K562 (cell line): ENCODE data around the gene NACA2. TPM values are rescaled to one million over a fixed set of nuclear protein-coding genes. Genes with fewer than 3 reads are reported as not detected.

Source experiments
- ATAC-seq: fragments of 200-7000 bp; cut with Tn5 transposase; 3 replicates; pipeline ENCODE4 v1.9.1; 2020; ENCODE audit warnings: moderate library complexity
- BruUV-seq: library from RNA; stranded (reverse); fragments of 400-500 nt; replicated peaks from 2 replicates; lab custom pipeline; 2021; lab: Mats Ljungman, UMichigan
- CTCF ChIA-PET: fragments of 300-600 bp; formaldehyde crosslinking; extraction: SDS; loops from one replicate; lab custom pipeline; 2021; ENCODE audit warnings: low intra/inter-chr PET ratio; lab: Yijun Ruan, JAX
- POLR2A ChIA-PET: fragments of 300-600, 350-650 bp; sonication (Branson Sonifier 250); formaldehyde crosslinking; extraction: SDS; loops from one replicate; lab custom pipeline; 2021; ENCODE audit warnings: antibody characterized with exemption, inconsistent platforms; lab: Yijun Ruan, JAX
- DNase-seq, 4 experiments: peaks; one replicate each; pipeline versions ENCODE4 v3.0.0 to v3.0.0-alpha.2; 2011 to 2018; ENCODE audit warnings: low spot score in 3 of 4, mixed read lengths in 3 of 4; ENCODE audit errors: extremely low read depth in 1 of 4
- FAIRE-seq: peaks from 2 replicates; lab custom pipeline; 2011; peaks lifted over from hg19 to GRCh38; lab: Jason Lieb, UNC
- H2AFZ ChIP-seq: 2 replicates; pipeline ENCODE4 v1.6.0; 2011; ENCODE audit warnings: low read depth, low read length, control low read depth, inconsistent platforms
- H3K27ac ChIP-seq: fragments of 200-600 bp; 3 replicates; pipeline ENCODE4 v1.8.0; 2011; ENCODE audit warnings: low read depth, mild to moderate bottlenecking, control low read depth, inconsistent platforms, low read length, moderate library complexity, mixed read lengths; ENCODE audit errors: extremely low read depth
- H3K27me3 ChIP-seq, 2 experiments: fragments of 300-600 bp in 1 of 2; 2 replicates in 1 of 2; 3 replicates in 1 of 2; pipeline versions ENCODE4 v1.6.0 to v1.8.0; 2011; ENCODE audit warnings: inconsistent platforms in 2 of 2, low read length in 2 of 2, mild to moderate bottlenecking in 1 of 2, mixed read lengths in 1 of 2, moderate library complexity in 1 of 2; ENCODE audit not compliant: control insufficient read depth in 2 of 2, insufficient read depth in 2 of 2
- H3K36me3 ChIP-seq: fragments of 300-600 bp; 3 replicates; pipeline ENCODE4 v1.8.0; 2011; ENCODE audit warnings: mild to moderate bottlenecking, low read length, inconsistent platforms; ENCODE audit not compliant: control insufficient read depth, insufficient read depth
- H3K4me1 ChIP-seq, 2 experiments: fragments of 200-600 bp in 1 of 2; replicated peaks in 1 of 2; 2 replicates in 1 of 2; 3 replicates in 1 of 2; pipeline versions ENCODE4 v1.5.1 to v1.8.0; 2011; ENCODE audit warnings: inconsistent platforms in 2 of 2, low read length in 2 of 2, mild to moderate bottlenecking in 1 of 2, mixed read lengths in 1 of 2, moderate library complexity in 1 of 2; ENCODE audit not compliant: control insufficient read depth in 2 of 2, insufficient read depth in 2 of 2
- H3K4me2 ChIP-seq: 2 replicates; pipeline ENCODE4 v1.6.1; 2011; ENCODE audit warnings: low read length, control low read depth, inconsistent platforms, mixed read lengths; ENCODE audit not compliant: insufficient read depth
- H3K4me3 ChIP-seq: fragments of 200-600 bp; sonication (generic), shearing (Covaris generic); 2 replicates; pipeline ENCODE4 v1.5.1; 2016; ENCODE audit warnings: control low read depth, inconsistent platforms
- H3K79me2 ChIP-seq: fragments of 200-600 bp; 3 replicates; pipeline ENCODE4 v1.8.0; 2011; ENCODE audit warnings: low read length, inconsistent platforms; ENCODE audit not compliant: control insufficient read depth, insufficient read depth
- H3K9ac ChIP-seq, 2 experiments: 2 replicates each; pipeline versions ENCODE4 v1.6.0 to v1.6.1; 2011; ENCODE audit warnings: low read depth in 2 of 2, low read length in 2 of 2, control low read depth in 1 of 2, inconsistent platforms in 1 of 2, mild to moderate bottlenecking in 1 of 2, mixed read lengths in 1 of 2; ENCODE audit not compliant: insufficient read depth in 1 of 2
- H3K9me1 ChIP-seq: one replicate; pipeline ENCODE4 v1.6.0; 2011; ENCODE audit warnings: inconsistent platforms, mild to moderate bottlenecking, low read length, moderate library complexity; ENCODE audit not compliant: control insufficient read depth, insufficient read depth
- H3K9me3 ChIP-seq: replicated peaks from 2 replicates; pipeline ENCODE4 v1.5.1; 2011; ENCODE audit warnings: low read depth, low read length, inconsistent platforms; ENCODE audit not compliant: control insufficient read depth, insufficient read depth
- H4K20me1 ChIP-seq: replicated peaks from 2 replicates; pipeline ENCODE4 v1.6.1; 2011; ENCODE audit warnings: low read length, inconsistent platforms, mixed read lengths; ENCODE audit not compliant: control insufficient read depth, insufficient read depth
- EWSR1 ChIP-seq: fragments of 450-650 bp; IDR thresholded peaks from 2 replicates; pipeline ENCODE4 v1.6.1; 2018; ENCODE audit warnings: borderline replicate concordance, mild to moderate bottlenecking, low read depth, moderate library complexity; ENCODE audit not compliant: partially characterized antibody
- ZBTB2 ChIP-seq: fragments of 450-650 bp; IDR thresholded peaks from 2 replicates; pipeline ENCODE4 v1.6.1; 2016; ENCODE audit warnings: antibody characterized with exemption
- WGBS: fragments of 100-300 bp; shearing (Covaris generic); methylation state at CpG from one replicate; pipeline ENCODE4 v1.1.6; 2016; ENCODE audit warnings: low coverage, mixed read lengths; ENCODE audit not compliant: insufficient coverage; ENCODE audit errors: missing lambda C conversion rate; 5-methylcytosine and 5-hydroxymethylcytosine counted together
- in situ Hi-C: fragments of 300-500 bp; cut with MboI; formaldehyde crosslinking; loops from 4 replicates; pipeline ENCODE4 v1.15.0; 2018; ENCODE audit warnings: inconsistent platforms, mixed read lengths
- intact Hi-C: fragments of 100-400 bp; cut with micrococcal nuclease; formaldehyde crosslinking; loops from 2 replicates; pipeline ENCODE4 v1.14.2; 2022
- polyA plus RNA-seq, 8 experiments: library from polyadenylated mRNA; depleted of rRNA in 4 of 8; stranded (reverse) in 5 of 8; unstranded in 3 of 8; fragments of >200 nt; fragmentation: Nextera tagmentation in 2 of 8; fragmentation: Illumina TruSeq in 1 of 8; extraction: Ambion mirVana in 2 of 8; extraction: Trizol in 1 of 8; gene quantifications; 2 replicates each; pipeline versions ENCODE4 v1.2.1 to v1.2.3, GENCODE V29; 2011 to 2014; ENCODE audit warnings: inconsistent platforms in 1 of 8, missing spikeins in 1 of 8
- total RNA-seq, 7 experiments: library from RNA; depleted of rRNA in 6 of 7; stranded (reverse); fragments of >200 nt in 6 of 7; fragmentation: Illumina TruSeq in 2 of 7; extraction: Trizol in 2 of 7; gene quantifications; 2 replicates each; pipeline versions ENCODE4 v1.2.1 to v1.2.3, GENCODE V29; 2011 to 2021; ENCODE audit warnings: low replicate concordance in 1 of 7
- TF ChIP-seq, protein P1 (sequence below), 3 experiments: fragments of 200-800 bp in 1 of 3; fragments of 250-450 bp in 1 of 3; fragments of 450-650 bp in 1 of 3; sonication (Bioruptor Pico) in 1 of 3; sonication (Bioruptor generic) in 1 of 3; formaldehyde crosslinking in 1 of 3; IDR thresholded peaks; 2 replicates each; pipeline versions ENCODE4 v1.6.1 to v1.8.0; 2016 to 2022; ENCODE audit warnings: mild to moderate bottlenecking in 2 of 3, missing genetic modification characterization in 2 of 3, missing compliant biosample characterization in 1 of 3, moderate library complexity in 1 of 3
- TF ChIP-seq, protein P2 (sequence below), 2 experiments: fragments of 450-650 bp in 1 of 2; IDR thresholded peaks; 2 replicates each; pipeline ENCODE4 v1.6.1; 2011 to 2017; ENCODE audit warnings: low read depth in 2 of 2, antibody characterized with exemption in 1 of 2, borderline replicate concordance in 1 of 2, low read length in 1 of 2, mild to moderate bottlenecking in 1 of 2, mixed read lengths in 1 of 2; ENCODE audit not compliant: control insufficient read depth in 1 of 2

The NACA2 gene
- total and polyA plus RNA-seq, 9 of the 15 experiments (the other 6 are each of a cell fraction or from before 2014, with no cell fraction given): 0.13 to 0.29 (median 0.23) TPM; not detected in 4

DNA sequence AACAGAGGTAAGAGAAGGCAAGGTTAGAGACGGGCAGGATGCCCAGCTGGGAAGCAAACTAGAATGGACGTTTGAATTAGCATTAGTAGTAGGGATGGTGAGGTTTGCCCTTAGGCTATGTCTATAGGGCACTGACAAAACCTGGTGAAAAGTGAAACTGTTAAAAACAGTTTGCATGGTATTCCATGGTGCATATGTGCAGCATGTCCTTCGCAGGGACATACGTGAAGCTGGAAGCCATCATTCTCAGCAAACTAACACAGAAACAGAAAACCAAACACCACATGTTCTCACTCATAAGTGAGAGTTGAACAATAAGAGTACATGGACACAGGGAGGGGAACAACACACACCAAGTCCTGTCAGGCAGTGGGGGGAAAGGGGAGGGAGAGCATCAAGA lies 25.8 kb downstream of the NACA2 start:
- intact Hi-C loops: no loop called here
- ChIA-PET POLR2A (no interaction called here), CTCF (no interaction called here)
- Histone ChIP-seq H3K9me1 (no peaks in the 10 kb centered on the region), H3K9me3 (no peaks in the 10 kb centered on the region), H2AFZ (no peak overlapping the region), H3K36me3 (no peaks in the 10 kb centered on the region), H3K27me3 (peaks cover 3 to 16% of the 10 kb centered on the region in 2 experiments; a peak in 3 of 5 replicates), H4K20me1 (no peaks in the 10 kb centered on the region), H3K27ac (no peak overlapping the region), H3K9ac (no peak overlapping the region), H3K79me2 (no peaks in the 10 kb centered on the region), H3K4me2 (no peak overlapping the region), H3K4me3 (no peak overlapping the region), H3K4me1 (no peaks in the 10 kb centered on the region)
- FAIRE-seq: no peak
- TF ChIP-seq EWSR1 (peak; percentile 58), ZBTB2 (no peak)
- TF ChIP-seq, protein P1, sequence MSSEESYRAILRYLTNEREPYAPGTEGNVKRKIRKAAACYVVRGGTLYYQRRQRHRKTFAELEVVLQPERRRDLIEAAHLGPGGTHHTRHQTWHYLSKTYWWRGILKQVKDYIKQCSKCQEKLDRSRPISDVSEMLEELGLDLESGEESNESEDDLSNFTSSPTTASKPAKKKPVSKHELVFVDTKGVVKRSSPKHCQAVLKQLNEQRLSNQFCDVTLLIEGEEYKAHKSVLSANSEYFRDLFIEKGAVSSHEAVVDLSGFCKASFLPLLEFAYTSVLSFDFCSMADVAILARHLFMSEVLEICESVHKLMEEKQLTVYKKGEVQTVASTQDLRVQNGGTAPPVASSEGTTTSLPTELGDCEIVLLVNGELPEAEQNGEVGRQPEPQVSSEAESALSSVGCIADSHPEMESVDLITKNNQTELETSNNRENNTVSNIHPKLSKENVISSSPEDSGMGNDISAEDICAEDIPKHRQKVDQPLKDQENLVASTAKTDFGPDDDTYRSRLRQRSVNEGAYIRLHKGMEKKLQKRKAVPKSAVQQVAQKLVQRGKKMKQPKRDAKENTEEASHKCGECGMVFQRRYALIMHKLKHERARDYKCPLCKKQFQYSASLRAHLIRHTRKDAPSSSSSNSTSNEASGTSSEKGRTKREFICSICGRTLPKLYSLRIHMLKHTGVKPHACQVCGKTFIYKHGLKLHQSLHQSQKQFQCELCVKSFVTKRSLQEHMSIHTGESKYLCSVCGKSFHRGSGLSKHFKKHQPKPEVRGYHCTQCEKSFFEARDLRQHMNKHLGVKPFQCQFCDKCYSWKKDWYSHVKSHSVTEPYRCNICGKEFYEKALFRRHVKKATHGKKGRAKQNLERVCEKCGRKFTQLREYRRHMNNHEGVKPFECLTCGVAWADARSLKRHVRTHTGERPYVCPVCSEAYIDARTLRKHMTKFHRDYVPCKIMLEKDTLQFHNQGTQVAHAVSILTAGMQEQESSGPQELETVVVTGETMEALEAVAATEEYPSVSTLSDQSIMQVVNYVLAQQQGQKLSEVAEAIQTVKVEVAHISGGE (CRISPR knock-in tag; IDR thresholded peaks at IDR 0.05): peak in 1 of 3 experiments; percentile 94; a peak in 2 of 6 replicates
- TF ChIP-seq, protein P2, sequence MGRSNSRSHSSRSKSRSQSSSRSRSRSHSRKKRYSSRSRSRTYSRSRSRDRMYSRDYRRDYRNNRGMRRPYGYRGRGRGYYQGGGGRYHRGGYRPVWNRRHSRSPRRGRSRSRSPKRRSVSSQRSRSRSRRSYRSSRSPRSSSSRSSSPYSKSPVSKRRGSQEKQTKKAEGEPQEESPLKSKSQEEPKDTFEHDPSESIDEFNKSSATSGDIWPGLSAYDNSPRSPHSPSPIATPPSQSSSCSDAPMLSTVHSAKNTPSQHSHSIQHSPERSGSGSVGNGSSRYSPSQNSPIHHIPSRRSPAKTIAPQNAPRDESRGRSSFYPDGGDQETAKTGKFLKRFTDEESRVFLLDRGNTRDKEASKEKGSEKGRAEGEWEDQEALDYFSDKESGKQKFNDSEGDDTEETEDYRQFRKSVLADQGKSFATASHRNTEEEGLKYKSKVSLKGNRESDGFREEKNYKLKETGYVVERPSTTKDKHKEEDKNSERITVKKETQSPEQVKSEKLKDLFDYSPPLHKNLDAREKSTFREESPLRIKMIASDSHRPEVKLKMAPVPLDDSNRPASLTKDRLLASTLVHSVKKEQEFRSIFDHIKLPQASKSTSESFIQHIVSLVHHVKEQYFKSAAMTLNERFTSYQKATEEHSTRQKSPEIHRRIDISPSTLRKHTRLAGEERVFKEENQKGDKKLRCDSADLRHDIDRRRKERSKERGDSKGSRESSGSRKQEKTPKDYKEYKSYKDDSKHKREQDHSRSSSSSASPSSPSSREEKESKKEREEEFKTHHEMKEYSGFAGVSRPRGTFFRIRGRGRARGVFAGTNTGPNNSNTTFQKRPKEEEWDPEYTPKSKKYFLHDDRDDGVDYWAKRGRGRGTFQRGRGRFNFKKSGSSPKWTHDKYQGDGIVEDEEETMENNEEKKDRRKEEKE (IDR thresholded peaks at IDR 0.05; ENCODE audit: borderline replicate concordance in 1 of 2, control insufficient read depth in 1 of 2, low read depth in 2 of 2, low read length in 1 of 2): peak in 1 of 2 experiments; percentile 6; a peak in 1 of 4 replicates
- BruUV-seq: no TSS peak
- in situ Hi-C loops: no loop called here
- DNase-seq: no peak
- 0% methylated on average over 4 of the region's 4 CpGs for WGBS
- ATAC-seq: no peak
